HCT116 (cell line): Measurements from ENCODE around the gene KIRREL3. TPM values are rescaled to one million over a fixed set of nuclear protein-coding genes. Genes with fewer than 3 reads are reported as not detected.

Source experiments
- ATAC-seq: fragments of 200-7000 bp; cut with Tn5 transposase; 2 replicates; pipeline ENCODE4 v1.9.1; 2020; ENCODE audit warnings: mild to moderate bottlenecking, moderate library complexity
- BruUV-seq: library from RNA; stranded (reverse); fragments of 400-500 nt; replicated peaks from 2 replicates; lab custom pipeline; 2021; lab: Mats Ljungman, UMichigan
- CTCF ChIA-PET: fragments of 300-600 bp; sonication (Branson Sonifier 250); formaldehyde crosslinking; loops from one replicate; lab custom pipeline; 2021; ENCODE audit warnings: antibody characterized with exemption; lab: Charles Lee
- POLR2A ChIA-PET: fragments of 300-600, 350-600 bp; sonication (Branson Sonifier 250); formaldehyde crosslinking; loops from one replicate; lab custom pipeline; 2021; ENCODE audit warnings: antibody characterized with exemption; lab: Charles Lee
- RAD21 ChIA-PET, 2 experiments: fragments of 300-600 bp; sonication (Branson Sonifier 250); formaldehyde crosslinking; loops; one replicate each; lab custom pipeline; 2023; ENCODE audit warnings: low total read pairs in 2 of 2; ENCODE audit not compliant: uncharacterized antibody in 2 of 2, unreplicated experiment in 2 of 2, low non-redundant PET in 1 of 2; lab: Charles Lee
- DNase-seq: peaks from one replicate; pipeline ENCODE4 v3.0.0-alpha.2; 2010; ENCODE audit warnings: low read depth, low spot score
- H2AFZ ChIP-seq: fragments of 200-600 bp; shearing (Covaris generic), sonication (generic); 2 replicates; pipeline ENCODE4 v1.6.1; 2017; ENCODE audit warnings: low read depth, mixed run types, mixed read lengths, antibody characterized with exemption, low read length; ENCODE audit not compliant: poor library complexity, severe bottlenecking
- H3K27ac ChIP-seq: 2 replicates; pipeline ENCODE4 v1.5.1; 2012; ENCODE audit warnings: low read depth, low read length
- H3K27me3 ChIP-seq: fragments of 200-600 bp; sonication (generic); 2 replicates; pipeline ENCODE4 v1.6.1; 2016; ENCODE audit warnings: mixed run types, low read length, mixed read lengths; ENCODE audit not compliant: insufficient read depth
- H3K36me3 ChIP-seq, 2 experiments: fragments of 200-500 bp in 1 of 2; fragments of 200-600 bp in 1 of 2; sonication (Bioruptor generic) in 1 of 2; sonication (generic) in 1 of 2; 2 replicates each; pipeline versions ENCODE4 v1.5.1 to v1.6.1; 2014 to 2016; ENCODE audit warnings: low read length in 2 of 2, inconsistent platforms in 1 of 2, mixed read lengths in 1 of 2, mixed run types in 1 of 2; ENCODE audit not compliant: insufficient read depth in 2 of 2, control insufficient read depth in 1 of 2
- H3K4me1 ChIP-seq, 2 experiments: fragments of 200-600 bp in 1 of 2; sonication (generic) in 1 of 2; 2 replicates each; pipeline versions ENCODE4 v1.5.1 to v1.6.1; 2012 to 2017; ENCODE audit warnings: low read length in 2 of 2, inconsistent platforms in 1 of 2, mild to moderate bottlenecking in 1 of 2, mixed read lengths in 1 of 2, mixed run types in 1 of 2, moderate library complexity in 1 of 2; ENCODE audit not compliant: insufficient read depth in 2 of 2, control insufficient read depth in 1 of 2
- H3K4me2 ChIP-seq: fragments of 200-600 bp; sonication (generic); 2 replicates; pipeline ENCODE4 v1.6.1; 2017; ENCODE audit warnings: mixed run types, low read length, mixed read lengths
- H3K4me3 ChIP-seq, 2 experiments: fragments of 200-600 bp in 1 of 2; sonication (generic) in 1 of 2; replicated peaks in 1 of 2; 2 replicates each; pipeline ENCODE4 v1.5.1; 2011 to 2016; ENCODE audit warnings: low read length in 2 of 2, control low read depth in 1 of 2, low read depth in 1 of 2, mild to moderate bottlenecking in 1 of 2, mixed read lengths in 1 of 2, mixed run types in 1 of 2
- H3K79me2 ChIP-seq: fragments of 200-600 bp; sonication (generic); 2 replicates; pipeline ENCODE4 v1.6.1; 2017; ENCODE audit warnings: mild to moderate bottlenecking, mixed run types, low read length, moderate library complexity, mixed read lengths; ENCODE audit not compliant: insufficient read depth
- H3K9ac ChIP-seq: fragments of 200-600 bp; sonication (generic); 2 replicates; pipeline ENCODE4 v1.6.1; 2016; ENCODE audit warnings: low read length, mixed read lengths
- H3K9me2 ChIP-seq: fragments of 200-600 bp; sonication (generic), shearing (Covaris generic); 2 replicates; pipeline ENCODE4 v1.6.1; 2017; ENCODE audit warnings: mixed run types, mild to moderate bottlenecking, moderate library complexity; ENCODE audit not compliant: insufficient read depth
- H3K9me3 ChIP-seq, 2 experiments: fragments of 200-500 bp in 1 of 2; fragments of 200-600 bp in 1 of 2; sonication (Bioruptor generic) in 1 of 2; sonication (generic) in 1 of 2; 2 replicates each; pipeline ENCODE4 v1.6.1; 2014 to 2017; ENCODE audit warnings: low read length in 2 of 2, mixed read lengths in 2 of 2, inconsistent platforms in 1 of 2, low read depth in 1 of 2, mild to moderate bottlenecking in 1 of 2, mixed run types in 1 of 2, moderate library complexity in 1 of 2; ENCODE audit not compliant: control insufficient read depth in 1 of 2, insufficient read depth in 1 of 2
- H4K20me1 ChIP-seq: fragments of 200-600 bp; sonication (generic), shearing (Covaris generic); 2 replicates; pipeline ENCODE4 v1.6.1; 2017; ENCODE audit warnings: mixed run types, mild to moderate bottlenecking, moderate library complexity; ENCODE audit not compliant: insufficient read depth
- CTCF ChIP-seq, 3 experiments: fragments of 200-600 bp in 1 of 3; sonication (generic) in 1 of 3; IDR thresholded peaks in 2 of 3; conservative IDR thresholded peaks in 1 of 3; 2 replicates each; pipeline ENCODE4 v1.5.1; 2012 to 2017; ENCODE audit warnings: low read depth in 2 of 3, low read length in 2 of 3, antibody characterized with exemption in 1 of 3, borderline replicate concordance in 1 of 3, control low read depth in 1 of 3, mild to moderate bottlenecking in 1 of 3, mixed read lengths in 1 of 3, mixed run types in 1 of 3, moderate library complexity in 1 of 3; ENCODE audit not compliant: insufficient read depth in 1 of 3
- EZH2phosphoT487 ChIP-seq: fragments of 200-600 bp; IDR thresholded peaks from 2 replicates; pipeline ENCODE4 v1.6.1; 2018; ENCODE audit warnings: antibody characterized with exemption, borderline replicate concordance
- FOSL1 ChIP-seq: IDR thresholded peaks from 2 replicates; pipeline ENCODE4 v1.6.1; 2012; ENCODE audit warnings: low read depth
- POLR2A ChIP-seq: IDR thresholded peaks from 2 replicates; pipeline ENCODE4 v1.7.0; 2011; ENCODE audit warnings: borderline replicate concordance; ENCODE audit not compliant: insufficient read depth, insufficient read length; ENCODE audit errors: extremely low read depth
- POLR2AphosphoS5 ChIP-seq: IDR thresholded peaks from 2 replicates; pipeline ENCODE4 v1.6.1; 2011; ENCODE audit warnings: mild to moderate bottlenecking, low read depth, low read length, moderate library complexity
- RAD21 ChIP-seq: IDR thresholded peaks from 2 replicates; pipeline ENCODE4 v1.6.1; 2012; ENCODE audit warnings: low read depth, mild to moderate bottlenecking
- SP1 ChIP-seq: IDR thresholded peaks from 2 replicates; pipeline ENCODE4 v1.6.1; 2012; ENCODE audit warnings: low read depth
- YY1 ChIP-seq: IDR thresholded peaks from 2 replicates; pipeline ENCODE4 v1.6.1; 2011; ENCODE audit warnings: low read length, low read depth, moderate library complexity, mild to moderate bottlenecking; ENCODE audit not compliant: insufficient replicate concordance; ENCODE audit errors: extremely low read depth
- ZFX ChIP-seq: fragments of 450-650 bp; IDR thresholded peaks from 2 replicates; pipeline ENCODE4 v1.6.1; 2017
- ZNF274 ChIP-seq: fragments of 200-500 bp; sonication (Bioruptor generic); IDR thresholded peaks from 2 replicates; pipeline ENCODE4 v1.6.1; 2014; ENCODE audit warnings: mild to moderate bottlenecking, low read depth, low read length, inconsistent platforms
- intact Hi-C: fragments of 100-400 bp; cut with micrococcal nuclease; formaldehyde crosslinking; loops from 2 replicates; pipeline ENCODE4 v1.10.0; 2022
- total RNA-seq: library from RNA; stranded (reverse); gene quantifications from one replicate; pipeline ENCODE4 v1.2.1, GENCODE V29; 2021; ENCODE audit not compliant: unreplicated experiment

KIRREL3 gene
- total RNA-seq, 1 experiment from 2014 or later: not detected

- CTCF ChIA-PET: no interaction called here
- no peak overlapping the region for H3K4me2 ChIP-seq
- no peak for ATAC-seq
These were observed 3.4 kb downstream of the KIRREL3 start for GRCh38 chr11:126997196-126997595.

GRCh38 chr11:126996036-126996804 is 4.3 kb downstream of the KIRREL3 start:
- intact Hi-C loops: no loop called here
- Histone ChIP-seq H3K27ac (no peak overlapping the region), H3K4me3 (no peak overlapping the region), H3K79me2 (no peaks in the 10 kb centered on the region), H3K36me3 (no peaks in the 10 kb centered on the region), H3K9ac (no peak overlapping the region), H2AFZ (no peak overlapping the region), H4K20me1 (no peaks in the 10 kb centered on the region), H3K9me3 (no peaks in the 10 kb centered on the region), H3K4me1 (no peaks in the 10 kb centered on the region), H3K27me3 (peaks cover 3% of the 10 kb centered on the region; the same call in 1 of the 2 replicates), H3K9me2 (no peaks in the 10 kb centered on the region), H3K4me2 (no peak overlapping the region)
- no peak for DNase-seq
- ChIA-PET POLR2A (no interaction called here), RAD21 (no interaction called here), CTCF (no interaction called here)
- ATAC-seq: no peak
- TF ChIP-seq FOSL1: no peak
- no peak for TF ChIP-seq YY1
- no peak for TF ChIP-seq EZH2phosphoT487
- TF ChIP-seq POLR2AphosphoS5: no peak
- no peak for TF ChIP-seq SP1
- TF ChIP-seq POLR2A: no peak
- TF ChIP-seq ZNF274: no peak
- no peak for TF ChIP-seq CTCF (IDR thresholded peaks at IDR 0.05 in 2 of 3, conservative IDR thresholded peaks at IDR 0.05 in 1 of 3; ENCODE audit: borderline replicate concordance in 1 of 3, insufficient read depth in 1 of 3, low read depth in 2 of 3, low read length in 2 of 3)
- no peak for TF ChIP-seq ZFX
- TF ChIP-seq RAD21: no peak
- no TSS peak for BruUV-seq

More at GRCh38 chr11:126997196-126997595, 3.4 kb downstream of the KIRREL3 start:
- no peak overlapping the region for H2AFZ ChIP-seq
- intact Hi-C loops: no loop called here
- H3K9me3 ChIP-seq: no peaks in the 10 kb centered on the region
- H3K4me3 ChIP-seq: no peak overlapping the region
- H3K36me3 ChIP-seq: no peaks in the 10 kb centered on the region
- H3K9ac ChIP-seq: no peak overlapping the region
- no peaks in the 10 kb centered on the region; the same call in 1 of the 2 replicates for H3K27me3 ChIP-seq
- RAD21 ChIA-PET: no interaction called here
- no peak for DNase-seq
- H4K20me1 ChIP-seq: no peaks in the 10 kb centered on the region
- no TSS peak for BruUV-seq
- H3K9me2 ChIP-seq: no peaks in the 10 kb centered on the region
- no peak overlapping the region for H3K27ac ChIP-seq
- TF ChIP-seq RAD21: no peak
- no peaks in the 10 kb centered on the region for H3K4me1 ChIP-seq
- POLR2A ChIA-PET: no interaction called here
- no peaks in the 10 kb centered on the region for H3K79me2 ChIP-seq
